ENCODE measurements around the gene SP5. TPM values are rescaled to one million over a fixed set of nuclear protein-coding genes. Genes with fewer than 3 reads are reported as not detected.
A peak's percentile ranks its signal among the peaks of the same experiment; 100 is the strongest.

The SP5 gene
- total RNA-seq, 2 experiments from 2014 or later, result not detected

DNA sequence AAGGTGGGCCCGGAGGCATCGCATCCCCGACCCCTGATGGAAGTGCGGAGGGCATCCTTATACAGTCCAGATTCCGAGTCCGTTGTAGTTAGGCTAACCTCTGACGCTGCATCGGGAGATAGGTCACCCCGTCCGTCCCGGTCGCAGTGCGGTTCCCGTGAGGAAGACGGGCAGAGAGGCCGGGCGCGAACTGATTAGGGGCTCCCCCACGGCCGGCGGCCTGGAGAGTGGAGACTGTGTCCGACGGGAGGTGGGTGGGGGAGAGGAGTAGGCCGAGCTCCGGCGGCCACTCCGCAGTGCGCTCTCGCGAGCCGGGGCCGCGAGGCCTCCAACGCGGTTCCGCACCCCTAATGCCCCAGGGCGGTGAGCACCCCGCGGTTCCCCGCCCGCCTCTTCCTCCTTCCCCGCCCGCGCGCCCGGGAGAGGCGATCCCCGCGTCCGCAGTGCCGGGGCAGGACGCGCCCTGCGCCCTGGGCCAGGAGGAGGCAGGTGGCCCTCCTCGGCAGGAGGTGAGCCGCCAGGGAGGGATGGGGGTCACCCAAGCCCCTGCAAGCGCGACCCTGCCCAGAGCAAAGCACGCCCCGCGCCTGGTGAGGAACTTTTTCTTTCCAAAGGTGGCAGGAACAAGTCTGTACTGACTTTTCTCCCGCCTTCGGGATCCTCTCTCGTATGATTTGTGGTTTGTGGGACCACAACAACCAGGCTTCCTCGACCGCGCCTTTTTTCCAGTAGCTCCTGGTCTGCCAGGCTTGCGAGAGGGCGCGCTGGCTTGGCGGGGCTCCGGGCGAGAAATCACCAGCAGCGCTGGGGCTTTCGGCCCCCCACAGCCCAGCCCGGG, 1.4 kb upstream of the SP5 start:
- Mint-ChIP-seq H3K27ac (no peak overlapping the region), H3K27me3 (peaks cover 81% of the 10 kb centered on the region), H3K4me1 (peaks cover 33% of the 10 kb centered on the region), H3K9me3 (peaks cover 2% of the 10 kb centered on the region), H3K4me3 (peak overlapping the region; percentile 45), H3K36me3 (ENCODE audit: low read depth) (peaks cover 3% of the 10 kb centered on the region)
- CTCF ChIA-PET, result interaction anchor here (1.3 to 1.5 kb wide), 2 partner anchors 102 to 112 kb away, joined by 3 to 4 read pairs; no protein-coding TSS in a partner anchor
- POLR2A ChIA-PET, result no interaction called here
- DNase-seq, result no peak

DNA sequence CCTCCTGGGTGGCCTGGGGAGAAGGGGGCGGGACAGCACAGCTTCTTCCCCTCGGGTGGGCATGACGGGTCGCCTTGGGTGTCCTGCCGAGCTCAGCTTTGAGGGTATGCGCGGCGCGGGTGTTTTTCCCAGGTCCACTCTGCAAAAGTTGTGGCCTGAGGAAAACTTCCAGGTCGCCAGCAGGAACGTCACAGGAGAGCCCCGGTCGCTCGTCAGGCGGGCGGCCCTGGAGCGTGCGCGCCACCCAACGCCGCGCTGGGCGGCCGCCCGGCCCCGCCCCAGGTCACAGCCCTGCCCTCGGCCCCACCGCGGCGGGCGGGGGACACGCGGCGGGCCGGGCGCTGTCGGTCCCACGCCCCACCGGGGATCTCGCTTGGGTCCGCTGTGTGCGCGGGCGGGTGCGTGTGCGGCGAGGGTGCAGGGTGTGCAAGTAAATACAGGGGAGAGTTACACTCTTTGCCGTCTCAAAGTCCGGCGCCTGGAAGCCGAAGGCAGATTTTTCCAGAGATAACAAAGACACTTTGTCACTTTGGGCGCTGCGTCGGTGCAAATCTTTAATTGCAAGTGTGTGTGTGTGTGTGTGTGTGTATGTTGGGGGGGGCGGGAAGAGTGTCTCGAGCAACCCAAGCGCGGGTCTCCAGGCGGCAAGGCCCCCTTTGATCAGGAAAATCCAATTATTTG, 616 bp upstream of the SP5 start:
- ChIA-PET CTCF (interaction anchor here (1.7 kb wide), 1 partner anchor 98 kb away, joined by 5 read pairs; no protein-coding TSS in a partner anchor), POLR2A (no interaction called here)
- Mint-ChIP-seq H3K4me1 (peaks cover 33% of the 10 kb centered on the region), H3K36me3 (ENCODE audit: low read depth) (peaks cover 3% of the 10 kb centered on the region), H3K9me3 (peaks cover 2% of the 10 kb centered on the region), H3K27ac (no peak overlapping the region), H3K27me3 (peaks cover 81% of the 10 kb centered on the region), H3K4me3 (peak overlapping the region; percentile 69)
- peak; percentile 9 for DNase-seq

DNA sequence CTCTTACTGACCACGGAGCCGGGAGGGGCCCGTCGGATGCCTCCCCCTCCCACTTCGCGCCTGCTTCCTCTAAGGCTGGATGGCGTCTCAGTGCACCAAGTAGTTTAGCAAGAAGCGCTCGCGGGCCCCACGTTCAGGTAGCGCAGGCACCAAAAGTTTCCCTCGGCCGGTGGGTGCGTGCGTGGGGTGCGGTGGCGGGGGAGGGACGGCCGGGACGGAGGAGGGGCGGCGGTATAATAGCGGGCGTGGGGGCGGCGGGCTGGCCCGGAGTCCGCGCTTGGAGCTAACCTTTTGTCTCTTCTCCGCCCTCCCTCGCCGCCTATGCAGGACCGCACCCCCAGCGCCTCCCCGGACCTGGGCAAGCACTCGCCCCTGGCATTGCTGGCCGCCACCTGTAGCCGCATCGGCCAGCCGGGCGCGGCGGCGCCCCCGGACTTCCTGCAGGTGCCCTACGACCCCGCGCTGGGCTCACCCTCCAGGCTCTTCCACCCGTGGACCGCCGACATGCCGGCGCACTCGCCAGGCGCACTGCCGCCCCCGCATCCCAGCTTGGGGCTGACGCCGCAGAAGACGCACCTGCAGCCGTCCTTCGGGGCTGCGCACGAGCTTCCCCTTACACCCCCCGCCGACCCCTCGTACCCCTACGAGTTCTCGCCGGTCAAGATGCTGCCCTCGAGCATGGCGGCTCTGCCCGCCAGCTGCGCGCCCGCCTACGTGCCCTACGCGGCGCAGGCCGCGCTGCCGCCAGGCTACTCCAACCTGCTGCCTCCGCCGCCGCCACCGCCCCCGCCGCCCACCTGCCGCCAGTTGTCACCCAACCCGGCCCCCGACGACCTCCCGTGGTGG, 1.0 kb downstream of the SP5 start:
- Mint-ChIP-seq H3K36me3 (ENCODE audit: low read depth) (no peaks in the 10 kb centered on the region), H3K27ac (no peak overlapping the region), H3K27me3 (peaks cover 70% of the 10 kb centered on the region), H3K9me3 (no peaks in the 10 kb centered on the region), H3K4me1 (peaks cover 33% of the 10 kb centered on the region), H3K4me3 (peak overlapping the region; percentile 68)
- ChIA-PET CTCF (interaction anchor here (0.6 to 1.7 kb wide), 5 partner anchors 16 to 107 kb away, joined by 3 to 5 read pairs (median 3); partner anchors contain the start of gene GAD1), POLR2A (no interaction called here)
- DNase-seq, result no peak

DNA sequence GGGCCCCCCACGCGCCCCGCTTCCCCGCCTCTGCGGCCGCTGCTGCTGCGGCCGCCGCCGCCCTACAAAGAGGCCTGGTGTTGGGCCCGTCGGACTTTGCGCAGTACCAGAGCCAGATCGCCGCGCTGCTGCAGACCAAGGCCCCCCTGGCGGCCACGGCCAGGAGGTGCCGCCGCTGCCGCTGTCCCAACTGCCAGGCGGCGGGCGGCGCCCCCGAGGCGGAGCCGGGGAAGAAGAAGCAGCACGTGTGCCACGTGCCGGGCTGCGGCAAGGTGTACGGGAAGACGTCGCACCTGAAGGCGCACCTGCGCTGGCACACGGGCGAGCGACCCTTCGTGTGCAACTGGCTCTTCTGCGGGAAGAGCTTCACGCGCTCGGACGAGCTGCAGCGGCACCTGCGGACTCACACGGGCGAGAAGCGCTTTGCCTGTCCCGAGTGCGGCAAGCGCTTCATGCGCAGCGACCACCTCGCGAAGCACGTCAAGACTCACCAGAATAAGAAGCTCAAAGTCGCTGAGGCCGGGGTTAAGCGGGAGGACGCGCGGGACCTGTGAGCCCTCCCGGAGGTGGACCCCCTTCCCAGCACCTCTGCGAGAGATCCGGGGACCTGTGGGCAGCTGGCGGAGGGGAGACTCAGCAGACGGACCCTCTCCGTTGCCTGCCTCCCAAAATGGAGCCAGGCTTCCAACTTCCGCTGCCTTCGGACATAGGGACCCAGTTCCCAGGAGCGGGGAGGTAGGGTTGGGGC, 1.9 kb downstream of the SP5 start:
- peak; percentile 11 for DNase-seq
- CTCF ChIA-PET, result interaction anchor here (0.6 to 1.4 kb wide), 5 partner anchors 15 to 1520 kb away, joined by 3 to 7 read pairs (median 3); partner anchors contain the start of genes ERICH2 and GAD1
- Mint-ChIP-seq H3K4me1 (peaks cover 29% of the 10 kb centered on the region), H3K4me3 (no peak overlapping the region), H3K27ac (no peak overlapping the region), H3K36me3 (ENCODE audit: low read depth) (no peaks in the 10 kb centered on the region), H3K27me3 (peaks cover 71% of the 10 kb centered on the region), H3K9me3 (no peaks in the 10 kb centered on the region)
- POLR2A ChIA-PET, result no interaction called here

DNA sequence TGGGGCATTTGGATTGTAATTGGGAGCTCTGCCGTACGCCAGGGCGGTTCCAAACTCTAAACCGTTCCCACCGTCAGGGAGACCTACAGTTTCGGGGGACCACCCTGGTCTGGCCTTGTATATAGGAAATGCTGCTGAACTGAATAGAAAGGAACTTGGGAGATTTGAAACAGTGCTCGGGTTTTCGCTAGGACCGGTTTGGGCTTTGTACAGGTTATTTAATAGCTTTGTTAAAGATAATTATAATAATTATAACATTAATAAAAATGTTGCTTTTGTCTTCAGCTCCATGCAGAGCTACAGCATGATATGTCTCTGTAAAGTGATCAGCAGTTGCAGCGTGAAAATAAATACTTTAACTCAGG, 2.4 kb downstream of the SP5 start:
- Mint-ChIP-seq H3K27ac (no peak overlapping the region), H3K27me3 (peaks cover 71% of the 10 kb centered on the region), H3K36me3 (ENCODE audit: low read depth) (no peaks in the 10 kb centered on the region), H3K4me3 (no peak overlapping the region), H3K9me3 (no peaks in the 10 kb centered on the region), H3K4me1 (peaks cover 23% of the 10 kb centered on the region)
- POLR2A ChIA-PET, result no interaction called here
- DNase-seq, result no peak
- CTCF ChIA-PET, result interaction anchor here (0.6 to 1.3 kb wide), 4 partner anchors 52 to 1520 kb away, joined by 3 to 7 read pairs (median 3); partner anchors contain the start of gene ERICH2

DNA sequence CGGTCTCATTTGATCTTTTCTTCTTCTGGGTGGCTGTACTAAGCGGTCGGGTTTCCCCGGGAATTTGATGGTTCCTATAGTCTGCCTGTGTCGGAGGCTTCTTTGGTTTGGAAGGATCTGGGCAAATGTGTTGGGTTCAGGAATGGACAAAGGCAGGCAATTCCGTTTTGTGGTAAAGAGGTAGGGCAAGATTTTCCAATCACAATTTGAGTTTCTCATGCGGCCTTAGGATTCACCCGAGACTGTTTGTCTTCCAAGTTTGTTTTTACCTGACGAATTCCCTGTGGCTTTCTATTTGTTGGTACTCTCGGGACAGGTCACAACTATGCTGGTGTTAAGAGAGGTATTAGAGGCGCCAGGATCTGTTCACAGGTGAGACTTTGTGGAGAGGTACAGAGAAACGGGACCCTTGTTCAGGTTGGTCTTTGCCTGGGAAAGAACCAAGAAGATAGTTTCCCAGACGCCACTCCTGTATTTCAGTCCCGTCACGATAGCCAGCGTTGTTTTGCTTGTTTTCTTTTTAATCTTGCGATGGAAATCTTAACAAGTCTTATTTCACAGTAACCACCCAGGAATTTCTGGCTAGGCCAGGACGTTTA, 3.0 kb downstream of the SP5 start:
- POLR2A ChIA-PET, result no interaction called here
- H3K4me1 Mint-ChIP-seq, result peaks cover 23% of the 10 kb centered on the region
- no peak overlapping the region for H3K4me3 Mint-ChIP-seq
- no peak overlapping the region for H3K27ac Mint-ChIP-seq
- DNase-seq, result no peak
- CTCF ChIA-PET, result interaction anchor here (0.6 to 1.3 kb wide), 3 partner anchors 52 to 286 kb away, joined by 3 to 7 read pairs (median 3); partner anchors contain the start of gene ERICH2
- H3K36me3 Mint-ChIP-seq (ENCODE audit: low read depth), result no peaks in the 10 kb centered on the region
- peaks cover 66% of the 10 kb centered on the region for H3K27me3 Mint-ChIP-seq
- H3K9me3 Mint-ChIP-seq, result no peaks in the 10 kb centered on the region

DNA sequence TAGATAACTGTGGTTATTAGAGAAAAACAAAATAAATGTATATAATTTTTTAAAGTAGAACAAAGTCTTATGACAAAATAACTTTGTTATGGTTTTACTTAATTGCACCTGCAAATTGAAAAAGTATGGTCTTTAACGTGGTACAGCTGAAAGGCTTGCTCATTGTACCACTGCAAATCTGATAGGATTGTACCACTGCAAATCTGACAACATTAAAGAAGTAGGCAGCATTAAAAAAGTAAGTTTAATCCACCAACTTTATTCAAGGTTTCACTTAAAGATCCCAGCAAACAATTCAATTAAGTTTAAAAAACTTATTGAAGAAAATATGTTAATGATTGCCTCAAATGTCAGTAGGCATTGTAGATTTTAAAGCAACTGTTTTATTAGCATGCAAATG, 4.7 kb downstream of the SP5 start:
- Mint-ChIP-seq H3K27me3 (peaks cover 65% of the 10 kb centered on the region), H3K27ac (no peak overlapping the region), H3K4me1 (peaks cover 16% of the 10 kb centered on the region), H3K4me3 (no peak overlapping the region), H3K9me3 (no peaks in the 10 kb centered on the region), H3K36me3 (ENCODE audit: low read depth) (no peaks in the 10 kb centered on the region)
- DNase-seq, result no peak
- POLR2A ChIA-PET, result no interaction called here
- CTCF ChIA-PET, result no interaction called here

DNA sequence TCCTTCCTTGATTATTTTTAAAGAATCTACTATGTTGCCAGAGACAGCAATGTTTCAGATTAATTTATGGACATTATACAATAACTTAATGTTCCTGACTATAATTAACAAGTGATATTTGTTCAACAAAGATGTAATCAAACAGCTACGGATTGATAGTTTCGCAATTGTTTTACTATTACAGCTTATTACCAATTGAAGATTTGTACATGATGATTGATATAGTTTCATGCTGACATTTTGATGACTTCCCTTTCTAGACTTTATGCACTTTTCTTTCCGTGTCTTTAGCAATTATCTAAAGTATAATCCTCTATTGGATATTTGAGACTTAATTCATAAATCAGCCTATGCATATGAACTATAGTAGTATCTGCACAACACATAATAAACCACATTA, 6.5 kb downstream of the SP5 start:
- POLR2A ChIA-PET, result no interaction called here
- no peaks in the 10 kb centered on the region for H3K9me3 Mint-ChIP-seq
- CTCF ChIA-PET, result no interaction called here
- peaks cover 55% of the 10 kb centered on the region for H3K27me3 Mint-ChIP-seq
- no peaks in the 10 kb centered on the region for H3K36me3 Mint-ChIP-seq (ENCODE audit: low read depth)
- no peak overlapping the region for H3K4me3 Mint-ChIP-seq
- no peak for DNase-seq
- peaks cover 8% of the 10 kb centered on the region for H3K4me1 Mint-ChIP-seq
- no peak overlapping the region for H3K27ac Mint-ChIP-seq

DNA sequence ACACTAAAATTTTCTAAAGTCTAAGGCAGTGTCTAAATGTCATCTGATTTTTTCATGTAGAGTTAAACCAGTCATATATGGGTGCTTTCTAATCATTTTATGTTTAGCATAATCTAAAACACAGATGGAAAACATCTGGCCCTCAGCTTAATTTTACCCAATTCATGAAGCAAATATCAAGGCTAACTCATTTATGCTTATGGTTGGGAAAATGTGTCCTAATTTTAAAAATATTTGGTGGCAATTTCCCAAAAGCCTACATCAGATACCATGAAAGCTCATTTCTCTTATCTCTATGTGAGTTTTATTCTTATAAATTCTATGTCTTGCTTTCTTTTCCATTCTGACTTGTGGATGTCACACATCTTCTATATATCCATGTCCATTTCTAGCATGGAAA, 7.2 kb downstream of the SP5 start:
- ChIA-PET CTCF (no interaction called here), POLR2A (no interaction called here)
- DNase-seq, result no peak
- no peaks in the 10 kb centered on the region for H3K9me3 Mint-ChIP-seq
- no peaks in the 10 kb centered on the region for H3K36me3 Mint-ChIP-seq (ENCODE audit: low read depth)
- H3K27me3 Mint-ChIP-seq, result peaks cover 54% of the 10 kb centered on the region
- no peak overlapping the region for H3K4me3 Mint-ChIP-seq
- H3K4me1 Mint-ChIP-seq, result peaks cover 4% of the 10 kb centered on the region
- H3K27ac Mint-ChIP-seq, result no peak overlapping the region

DNA sequence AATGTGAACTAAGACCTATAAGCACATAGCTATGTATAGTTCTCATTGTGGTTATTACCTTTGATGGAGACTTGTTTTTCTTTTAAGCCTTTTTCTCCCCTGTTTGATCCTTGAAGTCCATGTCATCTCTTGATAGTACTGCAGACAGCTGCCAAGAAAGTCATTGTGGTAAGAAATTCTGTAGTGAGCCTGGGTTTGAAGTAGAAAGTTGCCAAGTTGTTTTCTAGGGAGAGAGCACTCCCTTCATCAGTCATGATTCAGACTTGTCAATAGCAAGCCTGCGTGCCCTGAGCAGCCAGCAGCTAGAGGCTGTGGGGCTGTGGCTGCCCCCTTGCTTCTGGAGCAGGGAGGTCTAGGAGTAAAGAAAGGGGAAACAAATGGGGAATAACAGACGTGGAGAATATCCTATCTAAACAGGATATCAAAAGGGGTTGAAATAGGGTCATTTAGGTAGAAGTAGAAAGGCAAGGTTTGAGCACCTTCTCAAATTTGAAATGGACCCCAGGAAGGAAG, 8.4 kb downstream of the SP5 start:
- H3K4me1 Mint-ChIP-seq, result no peaks in the 10 kb centered on the region
- no peaks in the 10 kb centered on the region for H3K36me3 Mint-ChIP-seq (ENCODE audit: low read depth)
- no peak overlapping the region for H3K27ac Mint-ChIP-seq
- peaks cover 48% of the 10 kb centered on the region for H3K27me3 Mint-ChIP-seq
- DNase-seq, result no peak
- no peaks in the 10 kb centered on the region for H3K9me3 Mint-ChIP-seq
- POLR2A ChIA-PET, result no interaction called here
- CTCF ChIA-PET, result no interaction called here
- H3K4me3 Mint-ChIP-seq, result no peak overlapping the region

DNA sequence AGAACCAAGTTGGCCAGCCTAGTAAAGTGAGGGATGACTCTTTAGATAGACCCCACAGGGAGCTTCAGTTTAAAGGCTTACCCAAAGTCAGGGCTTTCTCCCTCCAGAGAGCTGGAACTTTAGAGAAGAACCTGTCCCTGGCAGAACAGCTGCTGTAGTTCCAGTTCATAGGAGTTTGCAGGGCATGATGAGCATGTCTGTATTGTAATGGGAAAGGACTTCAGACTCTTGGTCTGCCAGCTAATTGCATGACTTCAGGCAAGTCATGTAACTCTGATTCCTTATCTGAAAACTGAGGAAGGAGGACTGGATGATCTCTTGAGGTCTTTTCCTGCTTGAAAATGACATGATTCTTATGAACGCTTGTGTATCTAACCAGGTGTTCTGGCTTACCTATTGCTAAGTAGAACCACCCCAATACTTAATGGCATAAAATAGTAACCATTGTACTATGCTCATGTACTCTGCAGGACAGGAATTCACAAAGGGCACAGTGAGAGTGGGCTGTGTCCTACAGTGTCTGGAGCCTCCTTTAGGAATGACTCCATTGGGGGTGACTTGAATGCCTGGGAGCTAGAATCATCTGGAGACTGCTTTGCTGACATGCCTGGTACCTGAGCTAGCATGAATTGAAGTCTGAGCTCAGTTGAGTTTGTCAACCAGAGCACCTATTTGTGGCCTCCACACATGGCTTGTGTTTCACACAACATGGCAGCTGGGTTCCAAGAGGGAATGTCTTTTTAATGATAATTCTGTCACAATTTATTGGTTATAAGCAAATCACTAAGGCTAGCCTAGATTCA, 18.9 kb downstream of the SP5 start:
- no peaks in the 10 kb centered on the region for H3K36me3 Mint-ChIP-seq (ENCODE audit: low read depth)
- H3K4me3 Mint-ChIP-seq, result no peak overlapping the region
- ChIA-PET POLR2A (no interaction called here), CTCF (interaction anchor here (0.5 kb wide), 1 partner anchor 797 kb away, joined by 4 read pairs; no protein-coding TSS in a partner anchor)
- no peaks in the 10 kb centered on the region for H3K9me3 Mint-ChIP-seq
- peaks cover 28% of the 10 kb centered on the region for H3K27me3 Mint-ChIP-seq
- no peak for DNase-seq
- H3K4me1 Mint-ChIP-seq, result no peaks in the 10 kb centered on the region
- no peak overlapping the region for H3K27ac Mint-ChIP-seq

Data from activated CD4-positive, alpha-beta T cell treated with anti-CD3 and anti-CD28 coated beads, Interleukin-2, amount 10 ng/mL, durations not matched to agents 7 days and 5 days (primary cell).